ENCODE data around the gene METTL2B.
"Not testable (repeated sequence)": the region's sequence is repeated elsewhere in the genome, so short reads cannot be mapped to it uniquely, and the experiment has no call there.

METTL2B gene

DNA sequence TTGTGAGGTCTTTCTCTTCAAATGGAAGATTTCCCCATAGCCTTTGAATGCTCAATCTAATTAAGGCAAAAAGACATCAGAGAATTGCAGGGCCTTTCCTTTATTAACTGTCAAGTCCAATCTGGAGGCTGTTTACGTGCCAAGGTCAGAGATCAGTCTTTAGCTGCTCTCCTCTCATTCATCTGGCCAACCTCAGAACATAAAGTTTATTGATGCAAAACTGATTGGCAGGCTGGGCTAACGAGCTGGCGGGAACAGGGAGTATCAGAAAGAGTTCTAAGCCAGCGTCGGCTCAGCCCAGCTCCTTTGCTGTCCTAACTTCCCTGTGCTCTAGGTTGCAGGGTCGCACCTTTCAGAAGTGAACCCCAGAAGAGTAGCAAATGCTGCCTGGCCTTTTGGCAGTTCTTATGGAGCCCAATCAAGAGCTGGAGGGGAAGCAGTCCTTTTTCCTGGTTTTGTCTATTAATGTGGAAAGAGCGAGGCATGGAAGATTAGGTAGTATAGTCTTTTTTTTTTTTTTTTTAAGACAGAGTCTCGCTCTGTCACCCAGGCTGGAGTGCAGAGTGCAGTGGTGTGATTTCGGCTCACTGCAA lies 47.5 kb downstream of the METTL2B start:
- not testable (repeated sequence) for DNase-seq

DNA sequence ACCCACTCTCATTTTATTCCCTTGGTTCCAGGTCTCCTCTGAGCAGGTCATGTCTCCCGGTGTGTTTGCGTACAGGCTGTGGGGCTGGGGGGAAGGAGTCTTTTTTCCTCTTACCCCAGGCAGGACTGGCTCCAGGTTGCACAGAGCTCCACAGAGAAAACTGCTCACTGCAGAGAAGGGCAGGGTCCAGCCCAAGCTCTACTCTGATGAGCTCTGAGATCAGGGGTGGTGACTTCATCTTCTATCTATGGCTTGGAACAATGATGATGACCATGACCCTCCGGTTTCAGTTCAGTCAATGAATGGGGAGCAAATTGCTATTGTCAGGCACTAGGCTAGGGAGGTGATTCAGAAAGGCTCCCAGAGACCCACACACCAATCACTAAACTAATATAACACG lies 49.0 kb downstream of the METTL2B start:
- not testable (repeated sequence) for DNase-seq

DNA sequence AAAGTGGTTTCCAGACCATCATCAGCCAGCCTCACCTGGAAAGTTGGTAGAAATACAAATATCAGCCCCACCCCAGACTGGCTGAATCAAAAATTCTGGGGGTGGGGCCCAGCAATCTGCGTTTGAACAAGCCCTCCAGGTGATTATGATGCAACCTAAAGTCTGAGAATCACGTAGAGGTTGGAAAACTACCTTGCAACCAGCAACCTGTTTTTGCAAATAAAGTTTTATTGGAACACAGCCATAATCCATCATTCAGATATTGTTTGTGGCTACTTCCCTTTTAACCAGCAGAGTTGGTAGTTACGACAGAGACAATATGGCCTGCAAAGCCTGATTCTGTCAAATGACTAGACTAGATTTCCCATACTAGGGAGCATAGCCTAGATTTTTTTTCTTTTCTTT lies 49.5 kb downstream of the METTL2B start:
- not testable (repeated sequence) for DNase-seq

DNA sequence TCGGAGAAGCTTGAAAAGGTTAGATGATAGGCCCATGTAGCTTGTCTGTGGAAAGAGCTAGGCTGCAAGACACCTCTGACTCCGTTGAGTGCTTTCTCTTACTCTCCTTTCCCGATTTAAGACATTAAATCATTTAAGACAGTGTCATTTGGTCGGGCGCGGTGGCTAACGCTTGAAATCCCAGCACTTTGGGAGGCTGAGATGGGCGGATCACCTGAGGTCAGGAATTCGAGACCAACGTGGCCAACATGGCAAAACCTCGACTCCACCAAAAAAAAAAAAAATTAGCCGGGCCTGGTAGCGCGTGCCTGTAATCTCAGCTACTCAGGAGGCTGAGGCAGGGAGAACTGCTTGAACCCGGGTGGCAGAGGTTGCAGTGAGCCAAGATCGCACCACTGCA lies 52.6 kb downstream of the METTL2B start:
- not testable (repeated sequence) for DNase-seq

DNA sequence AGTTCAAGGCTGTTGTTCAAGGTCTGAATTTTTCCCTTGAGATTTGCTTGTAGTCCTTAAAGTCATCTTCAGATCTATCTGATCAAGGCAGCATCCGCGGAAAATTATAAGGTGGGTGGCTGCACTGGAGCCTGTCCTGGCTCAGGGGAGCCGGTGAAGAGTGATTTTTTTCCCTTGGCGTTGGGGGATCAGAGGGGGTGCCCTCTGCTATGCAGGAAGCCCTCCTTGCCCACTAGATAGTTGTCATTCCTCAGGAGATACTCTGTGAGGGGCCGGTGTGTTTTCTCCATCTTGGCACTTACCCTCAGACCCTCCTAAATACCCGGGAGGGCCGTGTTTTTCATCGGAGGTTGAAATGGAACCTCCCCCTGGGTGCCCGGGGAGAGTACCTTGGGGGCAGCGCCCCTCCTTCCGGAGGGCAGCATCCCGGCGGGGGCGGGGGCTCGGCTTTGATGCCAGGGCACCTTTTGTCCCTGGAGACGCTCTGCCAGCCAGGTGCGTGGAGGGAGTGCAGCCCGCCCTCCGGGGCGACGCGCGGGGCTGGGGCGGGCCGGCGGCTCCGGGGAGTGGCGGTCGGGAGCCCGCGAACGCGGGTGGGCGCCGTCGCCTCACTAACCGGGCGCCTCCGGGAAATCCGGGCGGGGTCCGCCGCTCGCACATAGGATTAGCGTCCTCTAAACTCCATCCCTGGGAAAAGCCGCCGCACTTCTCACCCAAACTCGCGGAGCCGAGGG lies 53.7 kb downstream of the METTL2B start:
- DNase-seq = peak in 15 of 58 donors; percentile 26 to 60 (median 38)

DNA sequence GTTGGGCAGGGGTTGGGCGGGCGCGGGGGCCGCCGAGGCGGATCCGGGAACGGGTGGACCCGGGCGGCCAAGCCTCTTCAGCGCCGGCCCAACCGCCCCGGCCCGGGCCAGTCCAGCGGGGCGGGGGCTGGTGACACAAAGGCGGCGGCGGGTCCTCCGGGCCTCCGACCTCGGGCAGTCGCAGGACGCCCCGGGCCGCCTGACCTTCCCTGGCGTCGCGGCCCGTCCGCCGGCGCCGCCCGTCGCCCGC lies 54.2 kb downstream of the METTL2B start:
- peak in 7 of 58 donors; percentile 44 to 65 (median 58) for DNase-seq

DNA sequence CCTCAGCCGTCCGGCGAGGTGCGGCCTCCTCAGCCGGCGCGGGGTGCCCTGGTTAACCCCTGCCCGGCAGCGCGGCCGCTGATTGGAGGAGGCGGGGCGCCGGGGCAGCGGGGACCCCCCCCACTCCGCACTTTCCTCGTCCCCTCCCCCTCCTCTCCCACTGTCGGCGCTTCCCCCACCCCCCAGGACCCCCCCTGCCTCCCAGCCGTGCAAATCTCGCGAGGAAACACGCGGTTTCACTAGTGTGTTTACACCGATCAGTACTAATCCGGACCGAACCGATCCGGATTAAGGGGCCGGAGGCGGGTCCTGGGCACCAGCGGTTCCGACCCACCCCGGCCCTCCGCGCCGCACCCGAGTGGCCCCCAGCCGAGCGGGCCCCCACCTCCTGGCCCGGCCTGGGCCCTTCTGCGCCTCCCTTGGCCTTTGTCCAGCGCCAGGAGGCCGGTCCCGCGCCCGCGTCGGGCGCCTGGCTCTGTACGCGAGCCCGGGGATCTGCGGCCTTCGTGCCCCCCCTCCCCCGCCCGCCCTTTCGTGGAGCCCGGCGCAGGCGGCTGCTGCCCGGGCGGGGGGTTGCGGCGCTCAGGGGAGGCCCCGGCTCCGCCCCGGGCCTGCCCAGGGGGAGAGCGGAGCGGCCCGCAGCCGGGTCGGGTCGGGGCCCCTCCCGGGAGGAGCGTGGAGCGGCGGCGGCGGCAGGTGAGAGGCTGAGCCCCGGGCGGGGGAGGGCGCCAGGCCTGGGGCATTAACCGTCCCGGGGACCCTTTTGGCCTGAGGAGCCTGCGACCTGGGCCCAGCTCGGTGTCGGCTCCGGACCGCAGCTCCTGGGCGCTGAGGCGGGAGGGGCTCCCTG lies 54.8 kb downstream of the METTL2B start:
- peak in 56 of 58 donors; percentile 18 to 90 (median 74) for DNase-seq

DNA sequence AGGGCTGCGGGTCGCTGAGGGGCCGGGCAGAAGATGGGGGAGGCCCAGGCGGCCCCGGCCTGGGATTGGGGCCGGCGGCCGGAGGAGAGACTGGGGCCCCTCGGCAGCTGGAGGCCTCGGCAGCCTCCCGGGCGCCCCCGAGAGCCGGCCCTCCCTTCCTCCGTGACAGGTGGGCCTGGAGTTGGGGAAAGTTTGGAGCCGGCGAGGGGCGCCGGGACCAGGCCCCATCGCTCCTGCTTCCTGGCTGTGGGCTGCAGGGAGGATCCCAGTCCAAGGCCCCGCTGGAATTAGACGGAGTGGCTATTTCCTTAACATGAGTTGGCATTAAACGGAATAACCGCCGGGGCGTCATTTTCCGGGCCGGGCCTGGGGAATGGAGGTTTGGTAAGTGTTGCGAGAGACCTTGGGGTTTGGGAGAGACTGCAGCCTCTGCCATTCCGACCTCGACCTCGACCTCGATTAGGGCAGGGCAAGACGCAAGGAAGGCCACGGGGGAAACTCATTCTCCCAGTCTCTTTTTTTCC lies 55.5 kb downstream of the METTL2B start:
- peak in 23 of 58 donors; percentile 4 to 53 (median 23) for DNase-seq

DNA sequence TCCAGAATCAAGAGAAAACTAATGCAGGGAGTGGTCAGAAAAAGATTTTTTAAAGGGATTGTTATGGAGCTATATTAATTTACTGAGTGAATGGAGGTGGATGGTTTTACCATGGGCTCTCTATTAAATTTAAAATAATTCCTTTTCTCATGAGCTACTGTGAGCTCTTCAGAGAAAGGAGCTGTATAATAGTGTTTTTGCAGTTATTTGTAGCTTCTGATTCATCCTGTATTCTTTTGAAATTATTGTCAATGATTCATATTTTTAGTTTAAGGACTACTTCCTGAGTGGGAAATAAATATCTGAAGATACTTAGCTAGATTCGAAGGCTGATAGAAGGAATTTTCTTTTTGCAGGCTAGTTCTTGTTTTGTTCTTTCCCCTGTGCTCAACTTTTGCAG lies 56.4 kb downstream of the METTL2B start:
- DNase-seq = not testable (repeated sequence)

DNA sequence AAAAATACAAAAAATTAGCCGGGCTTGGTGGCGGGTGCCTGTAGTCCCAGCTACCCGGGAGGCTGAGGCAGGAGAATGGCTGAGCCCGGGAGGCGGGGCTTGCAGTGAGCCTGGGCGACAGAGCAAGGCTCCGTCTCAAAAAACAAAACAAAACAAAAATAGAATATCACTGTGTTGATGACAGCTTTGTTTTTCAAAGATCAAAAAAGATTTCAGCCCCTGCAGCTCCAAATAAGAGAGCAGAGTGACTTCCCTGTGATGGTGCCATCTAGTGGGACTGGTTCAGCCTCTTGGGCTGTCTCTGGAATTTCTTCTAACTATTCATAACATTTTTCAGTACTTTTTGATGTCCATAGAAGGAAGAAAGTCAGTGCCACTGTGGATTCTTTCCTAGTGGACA lies 60.9 kb downstream of the METTL2B start:
- DNase-seq = not testable (repeated sequence)

DNA sequence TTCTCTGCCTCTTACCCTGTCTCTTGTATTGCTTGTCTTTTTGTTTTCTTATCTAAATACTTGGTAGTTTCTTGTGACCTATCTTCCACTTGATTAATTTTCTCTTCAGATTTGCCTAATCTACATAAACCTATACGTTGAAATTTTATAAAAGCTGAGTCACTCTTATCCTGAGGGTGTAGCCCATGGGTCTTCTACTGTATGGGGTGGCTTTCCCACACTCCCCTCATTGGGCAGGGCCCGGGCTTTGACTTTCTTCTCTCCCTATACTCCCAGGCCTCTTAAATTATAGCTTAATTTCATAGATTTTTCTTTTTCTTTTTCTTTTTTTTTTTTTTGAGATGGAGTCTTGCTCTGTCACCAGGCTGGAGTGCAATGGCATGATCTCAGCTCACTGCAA lies 66.0 kb downstream of the METTL2B start:
- not testable (repeated sequence) for DNase-seq

DNA sequence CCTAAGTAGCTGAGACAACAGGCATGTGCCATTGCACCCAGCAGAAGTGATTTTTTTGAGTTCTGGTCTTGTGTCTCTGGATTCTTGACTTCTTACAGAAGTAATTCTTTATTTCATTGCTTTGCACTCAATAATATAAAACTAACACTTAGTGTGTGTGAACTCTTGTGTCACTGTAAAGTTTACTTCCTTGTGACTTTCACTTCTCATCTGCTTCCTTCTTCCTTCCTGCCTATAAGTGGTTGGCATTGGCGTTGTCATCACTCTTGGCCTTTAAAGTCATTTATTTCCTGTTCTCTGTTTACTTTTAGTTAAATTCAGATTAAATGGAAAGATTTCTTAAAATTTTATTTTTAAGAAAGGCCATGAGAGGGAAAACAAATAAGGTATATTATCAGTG lies 66.8 kb downstream of the METTL2B start:
- not testable (repeated sequence) for DNase-seq

DNA sequence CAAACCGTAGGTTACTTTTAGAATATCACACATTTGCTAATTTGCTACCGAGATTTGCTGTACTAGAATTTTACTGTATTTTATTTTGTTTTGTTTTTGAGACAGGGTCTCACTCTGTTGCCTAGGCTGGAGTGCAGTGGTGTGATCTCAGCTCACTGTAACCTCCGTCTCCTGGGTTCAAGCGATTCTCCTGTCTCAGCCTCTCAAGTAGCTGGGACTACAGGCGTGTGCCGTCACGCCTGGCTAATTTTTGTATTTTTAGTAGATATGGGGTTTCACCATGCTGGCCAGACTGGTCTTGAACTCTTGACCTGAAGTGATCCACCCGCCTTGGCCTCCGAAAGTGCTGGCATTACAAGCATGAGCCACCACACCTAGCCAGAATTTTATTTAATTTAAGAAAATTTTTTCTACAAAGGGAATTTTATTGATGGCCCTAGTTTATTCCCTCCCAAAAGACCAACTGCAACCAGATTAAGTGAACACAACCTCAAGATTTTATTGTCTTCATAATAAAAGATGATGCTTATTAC lies 69.8 kb downstream of the METTL2B start:
- not testable (repeated sequence) for DNase-seq

DNA sequence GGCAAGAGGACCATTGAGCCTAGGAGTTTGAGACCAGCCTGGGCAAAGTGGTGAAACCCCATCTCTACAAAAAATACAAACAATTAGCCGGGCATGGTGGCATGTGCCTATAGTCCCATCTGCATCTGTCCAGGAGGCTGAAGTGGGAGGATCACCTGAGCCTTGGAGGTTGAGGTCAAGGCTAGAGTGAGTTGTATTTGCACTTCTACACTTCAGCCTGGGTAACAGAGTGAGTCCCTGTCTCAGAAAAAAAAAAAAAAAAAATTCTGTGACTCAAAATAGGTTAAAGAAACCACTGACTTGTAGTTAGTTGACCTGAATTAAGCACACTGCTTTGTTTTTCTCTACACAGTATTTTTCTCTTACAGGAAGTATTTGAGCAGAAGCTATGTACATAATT lies 74.4 kb downstream of the METTL2B start:
- no peak for DNase-seq

DNA sequence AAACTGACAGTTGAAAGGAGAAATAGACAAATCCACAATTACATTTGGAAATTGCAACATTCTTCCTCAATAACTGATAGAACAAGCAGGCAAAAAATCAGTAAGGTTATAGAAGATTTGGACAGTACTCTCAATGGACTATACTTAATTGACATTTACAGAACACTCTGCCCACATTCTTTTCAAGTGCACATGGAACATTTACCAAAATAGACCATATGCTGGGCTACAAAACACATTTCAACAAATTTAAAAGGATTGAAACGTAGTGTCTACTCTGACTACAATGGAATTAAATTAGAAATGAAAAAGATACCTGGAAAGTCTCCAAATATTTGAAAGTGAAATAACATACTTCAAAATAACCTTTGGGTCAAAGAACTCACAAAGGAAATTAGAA lies 77.8 kb downstream of the METTL2B start:
- not testable (repeated sequence) for DNase-seq
